ENCODE results near the gene SKAP2.

DNA sequence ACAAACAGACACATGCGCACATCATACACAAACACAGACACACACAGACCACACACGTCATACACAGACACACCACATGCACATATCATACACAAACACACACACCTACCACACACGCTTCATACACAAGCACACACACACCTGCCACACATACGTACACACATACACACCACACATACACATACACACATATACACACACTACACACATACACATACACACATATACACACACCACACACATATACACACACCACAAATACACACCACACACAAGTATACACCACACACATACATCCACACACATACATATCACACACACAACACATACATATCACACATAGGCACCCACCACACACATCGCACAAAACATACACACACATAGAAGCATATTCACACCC is 224.7 kb downstream of the SKAP2 start:
- TF ChIP-seq, protein P1, sequence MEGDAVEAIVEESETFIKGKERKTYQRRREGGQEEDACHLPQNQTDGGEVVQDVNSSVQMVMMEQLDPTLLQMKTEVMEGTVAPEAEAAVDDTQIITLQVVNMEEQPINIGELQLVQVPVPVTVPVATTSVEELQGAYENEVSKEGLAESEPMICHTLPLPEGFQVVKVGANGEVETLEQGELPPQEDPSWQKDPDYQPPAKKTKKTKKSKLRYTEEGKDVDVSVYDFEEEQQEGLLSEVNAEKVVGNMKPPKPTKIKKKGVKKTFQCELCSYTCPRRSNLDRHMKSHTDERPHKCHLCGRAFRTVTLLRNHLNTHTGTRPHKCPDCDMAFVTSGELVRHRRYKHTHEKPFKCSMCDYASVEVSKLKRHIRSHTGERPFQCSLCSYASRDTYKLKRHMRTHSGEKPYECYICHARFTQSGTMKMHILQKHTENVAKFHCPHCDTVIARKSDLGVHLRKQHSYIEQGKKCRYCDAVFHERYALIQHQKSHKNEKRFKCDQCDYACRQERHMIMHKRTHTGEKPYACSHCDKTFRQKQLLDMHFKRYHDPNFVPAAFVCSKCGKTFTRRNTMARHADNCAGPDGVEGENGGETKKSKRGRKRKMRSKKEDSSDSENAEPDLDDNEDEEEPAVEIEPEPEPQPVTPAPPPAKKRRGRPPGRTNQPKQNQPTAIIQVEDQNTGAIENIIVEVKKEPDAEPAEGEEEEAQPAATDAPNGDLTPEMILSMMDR (IDR thresholded peaks at IDR 0.05) = no peak
- TF ChIP-seq POLR2A (IDR thresholded peaks at IDR 0.05) (no peak), EP300 (IDR thresholded peaks at IDR 0.05) (no peak)
